ENCODE data around the gene LRRC3B. TPM values are rescaled to one million over a fixed set of nuclear protein-coding genes. Genes with fewer than 3 reads are reported as not detected.

LRRC3B gene
- total RNA-seq, 1 donor from 2014 or later = 8.2 TPM

GRCh38 chr3:26699553-26699952 lies 77.0 kb downstream of the LRRC3B start:
- Histone ChIP-seq H3K36me3 (no peaks in the 10 kb centered on the region), H3K4me2 (no peak overlapping the region), H3K79me2 (ENCODE audit: low read depth) (no peaks in the 10 kb centered on the region), H3K4me3 (no peak overlapping the region), H3K9ac (no peak overlapping the region), H3K27me3 (no peaks in the 10 kb centered on the region), H4K20me1 (ENCODE audit: low read depth) (no peaks in the 10 kb centered on the region), H2AFZ (replicated peaks) (no peak overlapping the region), H3F3A (ENCODE audit: low read depth) (no peaks in the 10 kb centered on the region), H3K4me1 (peaks cover 8% of the 10 kb centered on the region), H3K27ac (no peak overlapping the region), H3K9me3 (ENCODE audit: low read depth) (no peaks in the 10 kb centered on the region)
- no peak overlapping the region for H3K4me3 Mint-ChIP-seq
- H3K27me3 Mint-ChIP-seq (ENCODE audit: insufficient read depth, low read depth) = no peaks in the 10 kb centered on the region
- H3K4me1 Mint-ChIP-seq = no peaks in the 10 kb centered on the region
- no peak for DNase-seq (ENCODE audit: low spot score)
- H3K9me3 Mint-ChIP-seq = no peaks in the 10 kb centered on the region
- H3K36me3 Mint-ChIP-seq = no peaks in the 10 kb centered on the region
- H3K27ac Mint-ChIP-seq = no peak overlapping the region
- TF ChIP-seq EZH2phosphoT487 (IDR thresholded peaks at IDR 0.05) = no peak
- TF ChIP-seq CTCF (IDR thresholded peaks at IDR 0.05) = no peak
- TF ChIP-seq EZH2 (IDR thresholded peaks at IDR 0.05) = no peak

- Histone ChIP-seq H3K4me1 (peaks cover 8% of the 10 kb centered on the region), H3K79me2 (ENCODE audit: low read depth) (no peaks in the 10 kb centered on the region), H3K9ac (no peak overlapping the region), H2AFZ (replicated peaks) (no peak overlapping the region), H3K27ac (no peak overlapping the region), H3K4me2 (no peak overlapping the region), H4K20me1 (ENCODE audit: low read depth) (no peaks in the 10 kb centered on the region), H3K27me3 (no peaks in the 10 kb centered on the region), H3K9me3 (ENCODE audit: low read depth) (no peaks in the 10 kb centered on the region), H3K4me3 (no peak overlapping the region), H3F3A (ENCODE audit: low read depth) (no peaks in the 10 kb centered on the region), H3K36me3 (no peaks in the 10 kb centered on the region)
- Mint-ChIP-seq H3K27ac (no peak overlapping the region), H3K36me3 (no peaks in the 10 kb centered on the region), H3K4me3 (no peak overlapping the region), H3K4me1 (no peaks in the 10 kb centered on the region), H3K9me3 (no peaks in the 10 kb centered on the region), H3K27me3 (ENCODE audit: insufficient read depth, low read depth) (no peaks in the 10 kb centered on the region)
- DNase-seq (ENCODE audit: low spot score) = no peak
- TF ChIP-seq EZH2phosphoT487 (IDR thresholded peaks at IDR 0.05) (no peak), EZH2 (IDR thresholded peaks at IDR 0.05) (no peak), CTCF (IDR thresholded peaks at IDR 0.05) (no peak)
These were observed 80.9 kb downstream of the LRRC3B start for GRCh38 chr3:26703519-26703918.

- no peaks in the 10 kb centered on the region for H3K27me3 Mint-ChIP-seq (ENCODE audit: insufficient read depth, low read depth)
- no peak for TF ChIP-seq EZH2 (IDR thresholded peaks at IDR 0.05)
- TF ChIP-seq CTCF (IDR thresholded peaks at IDR 0.05) = no peak
- TF ChIP-seq EZH2phosphoT487 (IDR thresholded peaks at IDR 0.05) = no peak
- H2AFZ ChIP-seq (replicated peaks) = no peak overlapping the region
- H3F3A ChIP-seq (ENCODE audit: low read depth) = no peaks in the 10 kb centered on the region
- H3K9me3 ChIP-seq (ENCODE audit: low read depth) = no peaks in the 10 kb centered on the region
- no peak overlapping the region for H3K27ac Mint-ChIP-seq
- H3K4me3 ChIP-seq = no peak overlapping the region
- no peaks in the 10 kb centered on the region for H3K36me3 Mint-ChIP-seq
- DNase-seq (ENCODE audit: low spot score) = no peak
- H3K36me3 ChIP-seq = no peaks in the 10 kb centered on the region
- no peaks in the 10 kb centered on the region for H3K9me3 Mint-ChIP-seq
- H3K4me1 ChIP-seq = peaks cover 8% of the 10 kb centered on the region
- no peaks in the 10 kb centered on the region for H3K79me2 ChIP-seq (ENCODE audit: low read depth)
- no peak overlapping the region for H3K4me3 Mint-ChIP-seq
- no peaks in the 10 kb centered on the region for H3K27me3 ChIP-seq
- no peak overlapping the region for H3K9ac ChIP-seq
- H4K20me1 ChIP-seq (ENCODE audit: low read depth) = no peaks in the 10 kb centered on the region
- no peak overlapping the region for H3K4me2 ChIP-seq
- no peaks in the 10 kb centered on the region for H3K4me1 Mint-ChIP-seq
- no peak overlapping the region for H3K27ac ChIP-seq
These were observed 82.2 kb downstream of the LRRC3B start for GRCh38 chr3:26704736-26705135.
